Large intestine (tissue), 3 donors: ENCODE results near the gene CIT. TPM values are rescaled to one million over a fixed set of nuclear protein-coding genes. Genes with fewer than 3 reads are reported as not detected.

Source experiments
- DNase-seq, 2 donors: peaks; one replicate each; pipeline versions ENCODE4 v3.0.0 to v3.0.0-alpha.2; 2013
- H3K27ac ChIP-seq: one replicate; pipeline ENCODE4 v1.5.1; 2013; ENCODE audit warnings: low read length
- H3K27me3 ChIP-seq: 2 replicates; pipeline ENCODE4 v1.6.1; 2013; ENCODE audit warnings: low read length; ENCODE audit not compliant: control insufficient read depth, insufficient read depth
- H3K36me3 ChIP-seq: 2 replicates; pipeline ENCODE4 v1.6.1; 2013; ENCODE audit warnings: low read length; ENCODE audit not compliant: control insufficient read depth, insufficient read depth
- H3K4me1 ChIP-seq: one replicate; pipeline ENCODE4 v1.6.1; 2013; ENCODE audit warnings: low read length; ENCODE audit not compliant: control insufficient read depth, insufficient read depth
- H3K4me3 ChIP-seq: one replicate; pipeline ENCODE4 v1.5.1; 2013; ENCODE audit warnings: low read length
- H3K9me3 ChIP-seq: one replicate; pipeline ENCODE4 v1.6.1; 2013; ENCODE audit warnings: mild to moderate bottlenecking, low read depth, low read length, moderate library complexity; ENCODE audit not compliant: control insufficient read depth
- WGBS: methylation state at CpG from one replicate; pipeline ENCODE4 v1.1.5; 2013; ENCODE audit warnings: low lambda C conversion rate; ENCODE audit not compliant: insufficient coverage; 5-methylcytosine and 5-hydroxymethylcytosine counted together
- polyA plus RNA-seq: library from polyadenylated mRNA; unstranded; fragments of 120-200 nt; gene quantifications from one replicate; pipeline ENCODE4 v1.2.1, GENCODE V29; 2013

CIT gene
- polyA plus RNA-seq, 1 donor: 9.4 TPM

- H3K36me3 ChIP-seq: peaks cover 43% of the 10 kb centered on the region
- no peak overlapping the region for H3K4me3 ChIP-seq
- H3K27me3 ChIP-seq: no peaks in the 10 kb centered on the region
- DNase-seq: peak in 1 of 2 donors; percentile 57
- H3K9me3 ChIP-seq: no peaks in the 10 kb centered on the region
- WGBS: no CpG with 5 or more reads among the region's 3 CpGs
- H3K27ac ChIP-seq: peak overlapping the region; percentile 84
- H3K4me1 ChIP-seq: peaks cover 67% of the 10 kb centered on the region
These were observed 194.4 kb downstream of the CIT start for GRCh38 chr12:119682639-119683252.

DNA sequence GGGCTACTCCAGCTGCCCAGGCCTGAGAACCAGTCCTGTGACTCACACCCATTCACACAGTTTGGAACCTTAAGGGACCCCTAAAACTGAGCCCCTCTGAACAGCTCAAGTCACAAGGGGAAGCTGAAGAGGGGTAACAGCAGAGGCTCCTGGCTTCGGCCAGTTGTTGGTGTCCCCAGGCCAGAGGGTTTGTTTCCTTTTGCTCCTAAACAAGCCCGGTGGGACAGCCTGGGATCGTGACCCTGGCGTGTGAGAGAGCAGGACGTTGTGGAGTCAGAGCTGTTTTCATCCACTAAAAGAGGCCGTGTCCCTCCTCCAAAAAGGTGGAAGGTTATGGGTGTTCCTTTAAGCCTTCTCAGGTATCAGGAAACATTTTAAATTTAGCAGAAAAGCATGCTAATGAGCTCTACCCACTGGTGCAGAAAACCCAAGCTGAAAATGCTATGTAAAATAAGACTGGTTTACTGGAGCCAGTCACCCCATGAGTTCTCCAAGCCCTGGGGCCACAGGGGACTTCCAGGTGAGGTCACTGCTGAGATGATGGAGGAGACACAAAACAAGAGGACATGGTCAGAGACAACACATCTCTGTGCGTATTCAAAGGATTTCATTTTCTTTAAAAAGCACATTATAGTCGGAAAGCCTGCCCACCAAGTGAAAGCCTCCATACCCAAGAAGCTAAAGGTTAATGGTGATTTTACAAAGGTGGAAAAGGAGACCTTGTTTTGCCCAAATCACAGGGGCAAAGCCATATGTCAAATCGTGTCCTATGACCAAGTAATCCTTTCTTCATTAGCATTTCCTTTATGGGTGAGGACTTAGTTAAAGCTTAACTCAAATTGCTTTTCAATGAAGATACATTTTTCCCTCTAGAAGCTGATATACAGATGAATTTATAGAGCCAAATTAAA, 195.1 kb downstream of the CIT start:
- peaks cover 50% of the 10 kb centered on the region for H3K36me3 ChIP-seq
- no peaks in the 10 kb centered on the region for H3K9me3 ChIP-seq
- peak in 1 of 2 donors; percentile 54 for DNase-seq
- H3K27me3 ChIP-seq: no peaks in the 10 kb centered on the region
- H3K27ac ChIP-seq: peak overlapping the region; percentile 84
- no peak overlapping the region for H3K4me3 ChIP-seq
- H3K4me1 ChIP-seq: peaks cover 67% of the 10 kb centered on the region
- 0% methylated on average over 1 of the region's 9 CpGs for WGBS

- Histone ChIP-seq H3K27me3 (no peaks in the 10 kb centered on the region), H3K36me3 (peaks cover 59% of the 10 kb centered on the region), H3K4me1 (peaks cover 63% of the 10 kb centered on the region), H3K4me3 (no peak overlapping the region), H3K9me3 (no peaks in the 10 kb centered on the region), H3K27ac (peak overlapping the region; percentile 84)
- peak; percentile 82 to 92 for DNase-seq
- WGBS: no CpG with 5 or more reads among the region's 8 CpGs
These were observed 196.0 kb downstream of the CIT start for GRCh38 chr12:119681111-119681510.

DNA sequence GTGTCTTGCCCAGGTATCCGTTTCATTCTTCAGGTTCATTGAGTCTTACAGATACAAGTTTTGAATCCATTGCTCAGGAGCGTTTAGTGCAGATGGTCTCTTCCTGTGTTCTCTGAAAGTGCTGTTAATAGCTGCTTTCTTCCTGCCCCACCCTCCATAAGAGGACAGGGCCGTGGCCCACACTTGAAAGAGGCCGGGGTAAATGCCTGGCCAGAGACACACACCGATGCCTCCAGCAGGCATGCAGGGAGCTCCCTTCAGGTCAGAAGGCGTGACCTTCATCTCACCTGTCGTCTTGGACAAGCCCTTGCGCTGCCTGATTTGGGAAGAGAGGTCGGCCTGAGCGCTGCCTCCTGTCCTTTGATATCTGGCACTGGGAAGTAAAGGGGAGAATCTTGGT, 197.6 kb downstream of the CIT start:
- Histone ChIP-seq H3K36me3 (peaks cover 75% of the 10 kb centered on the region), H3K27ac (peak overlapping the region; percentile 84), H3K4me1 (peaks cover 52% of the 10 kb centered on the region), H3K4me3 (no peak overlapping the region), H3K27me3 (no peaks in the 10 kb centered on the region), H3K9me3 (no peaks in the 10 kb centered on the region)
- DNase-seq: no peak
- no CpG with 5 or more reads among the region's 10 CpGs for WGBS

DNA sequence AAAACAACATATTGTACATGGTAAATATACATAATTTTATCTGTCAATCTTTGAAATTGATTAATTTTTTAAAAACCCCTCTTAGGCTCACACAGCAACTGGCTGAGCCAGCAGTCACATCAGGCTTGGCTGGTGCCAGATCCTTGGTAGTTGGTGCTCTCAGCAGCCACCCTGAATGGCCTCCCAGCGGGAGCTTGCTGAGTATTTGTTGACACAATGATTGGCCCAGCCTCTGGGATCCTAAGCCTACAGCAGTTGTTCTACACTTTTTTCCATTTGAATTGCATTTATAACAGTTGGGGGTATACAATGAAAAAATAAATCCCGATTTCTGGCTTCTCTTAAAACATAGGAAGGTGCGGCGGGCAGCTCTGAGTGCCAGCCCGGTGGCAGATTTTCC, 198.0 kb downstream of the CIT start:
- Histone ChIP-seq H3K36me3 (peaks cover 79% of the 10 kb centered on the region), H3K9me3 (no peaks in the 10 kb centered on the region), H3K4me1 (peaks cover 48% of the 10 kb centered on the region), H3K27ac (peak overlapping the region; percentile 84), H3K4me3 (no peak overlapping the region), H3K27me3 (no peaks in the 10 kb centered on the region)
- WGBS: no CpG with 5 or more reads among the region's 5 CpGs
- DNase-seq: no peak

- H3K36me3 ChIP-seq: peaks cover 85% of the 10 kb centered on the region
- DNase-seq: no peak
- WGBS: no CpG with 5 or more reads among the region's 7 CpGs
- no peak overlapping the region for H3K27ac ChIP-seq
- H3K4me1 ChIP-seq: peaks cover 50% of the 10 kb centered on the region
- no peaks in the 10 kb centered on the region for H3K27me3 ChIP-seq
- H3K4me3 ChIP-seq: no peak overlapping the region
- no peaks in the 10 kb centered on the region for H3K9me3 ChIP-seq
These were observed 198.7 kb downstream of the CIT start for GRCh38 chr12:119678459-119678858.

DNA sequence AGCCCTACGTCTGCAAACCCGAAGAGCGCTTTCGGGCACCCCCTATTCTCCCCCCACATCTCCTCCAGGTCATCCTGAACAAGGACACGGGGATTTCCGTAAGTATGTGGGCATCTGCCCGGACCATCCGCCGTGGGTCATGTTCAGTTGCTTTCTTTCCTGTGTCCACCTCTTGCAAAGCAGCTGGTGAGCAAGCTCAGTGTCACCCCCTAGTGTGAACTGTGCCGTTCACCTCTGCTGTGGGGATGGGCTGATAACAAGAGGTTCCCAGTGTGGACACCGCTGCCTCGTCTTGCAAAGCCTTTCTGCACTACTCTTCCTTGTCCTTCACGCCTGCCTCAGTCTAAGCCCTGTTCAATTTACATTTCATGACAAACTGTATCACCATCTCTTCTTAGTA, 200.5 kb downstream of the CIT start:
- H3K4me3 ChIP-seq: no peak overlapping the region
- H3K9me3 ChIP-seq: no peaks in the 10 kb centered on the region
- no peak for DNase-seq
- no peaks in the 10 kb centered on the region for H3K27me3 ChIP-seq
- H3K4me1 ChIP-seq: peaks cover 43% of the 10 kb centered on the region
- no peak overlapping the region for H3K27ac ChIP-seq
- WGBS: no CpG with 5 or more reads among the region's 13 CpGs
- peaks cover 96% of the 10 kb centered on the region for H3K36me3 ChIP-seq

DNA sequence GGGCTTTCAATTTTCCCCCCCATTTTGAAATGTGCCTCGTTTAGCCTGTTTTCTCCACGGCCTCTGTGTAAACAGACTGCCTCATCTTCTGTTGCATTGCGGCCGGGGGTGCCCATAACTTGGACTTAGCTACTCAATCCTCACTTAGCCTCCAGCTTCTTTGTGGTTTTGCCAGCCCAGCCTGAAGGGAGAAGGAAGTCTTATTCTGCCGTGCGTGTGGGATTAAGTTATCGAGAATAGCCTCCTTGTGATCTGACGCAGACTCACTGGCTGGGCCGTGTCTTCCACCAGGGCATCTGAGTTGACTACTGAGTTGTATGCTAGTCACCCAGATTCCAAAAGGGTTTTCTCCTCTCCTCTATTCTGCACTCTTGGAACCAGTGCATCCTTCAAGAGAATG, 201.1 kb downstream of the CIT start:
- WGBS: 75% methylated on average over 2 of the region's 9 CpGs
- H3K27ac ChIP-seq: no peak overlapping the region
- no peak for DNase-seq

DNA sequence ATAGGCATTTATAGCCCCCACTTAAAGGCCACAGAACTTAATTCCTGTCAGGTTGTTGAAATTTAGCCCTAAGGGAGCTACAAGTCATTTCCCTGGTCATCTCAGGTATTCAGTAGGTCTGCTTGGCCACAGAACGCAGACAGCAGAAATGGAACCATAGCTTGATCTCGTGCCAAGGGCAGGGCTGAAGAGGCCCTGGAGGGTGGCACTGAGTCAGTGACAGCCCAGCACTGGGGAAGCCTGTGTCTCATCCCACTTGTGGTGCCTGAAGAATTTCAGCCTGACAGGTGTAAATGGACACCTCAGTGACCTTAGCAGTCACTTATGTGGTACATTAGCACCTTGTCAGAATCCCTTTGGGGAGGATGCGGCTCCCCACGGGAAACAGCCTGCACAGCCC, 202.6 kb downstream of the CIT start:
- DNase-seq: no peak
- H3K4me1 ChIP-seq: peaks cover 37% of the 10 kb centered on the region

More for the DNA sequence above, 201.1 kb downstream of the CIT start:
- Histone ChIP-seq H3K36me3 (peaks cover 94% of the 10 kb centered on the region), H3K4me1 (peaks cover 38% of the 10 kb centered on the region), H3K9me3 (no peaks in the 10 kb centered on the region), H3K27me3 (no peaks in the 10 kb centered on the region), H3K4me3 (no peak overlapping the region)

GRCh38 chr12:119673634-119674033, 203.5 kb downstream of the CIT start:
- H3K4me1 ChIP-seq: peaks cover 33% of the 10 kb centered on the region
- H3K36me3 ChIP-seq: peaks cover 70% of the 10 kb centered on the region
- DNase-seq: peak in 1 of 2 donors; percentile 27
- no peak overlapping the region for H3K4me3 ChIP-seq
- WGBS: no CpG with 5 or more reads among the region's 7 CpGs
- H3K9me3 ChIP-seq: no peaks in the 10 kb centered on the region
- H3K27me3 ChIP-seq: no peaks in the 10 kb centered on the region
- peak overlapping the region; percentile 49 for H3K27ac ChIP-seq

More for the DNA sequence above, 202.6 kb downstream of the CIT start:
- H3K36me3 ChIP-seq: peaks cover 79% of the 10 kb centered on the region
- no peak overlapping the region for H3K4me3 ChIP-seq
- WGBS: no CpG with 5 or more reads among the region's 4 CpGs
- H3K27me3 ChIP-seq: no peaks in the 10 kb centered on the region
- no peaks in the 10 kb centered on the region for H3K9me3 ChIP-seq
- H3K27ac ChIP-seq: no peak overlapping the region
